Measurements from ENCODE around the gene FAM78B.

GRCh38 chr1:166197141-166197540 is 30.3 kb upstream of the FAM78B start:
- TF ChIP-seq CTCF (conservative IDR thresholded peaks at IDR 0.05; ENCODE audit: low read length) = no peak
- TF ChIP-seq EZH2phosphoT487 (IDR thresholded peaks at IDR 0.05; ENCODE audit: borderline replicate concordance) = no peak
